HEK293 (cell line): ENCODE measurements around the gene ARPC4.

ENCODE experiments used
- CTCF ChIA-PET: fragments of 350-600 bp; formaldehyde crosslinking; extraction: SDS; loops from one replicate; lab custom pipeline; 2021; ENCODE audit warnings: antibody characterized with exemption; lab: Yijun Ruan, JAX
- POLR2A ChIA-PET: fragments of 300-600 bp; formaldehyde crosslinking; extraction: SDS; loops from one replicate; lab custom pipeline; 2020; ENCODE audit warnings: antibody characterized with exemption, inconsistent platforms; lab: Yijun Ruan, JAX
- H3K27ac ChIP-seq: fragments of 200-500 bp; sonication (Bioruptor generic); 2 replicates; pipeline ENCODE4 v1.5.1; 2014; ENCODE audit warnings: low read depth, low read length, control low read depth, inconsistent platforms; ENCODE audit errors: extremely low read depth
- H3K36me3 ChIP-seq, 2 experiments: fragments of 200-500 bp in 1 of 2; sonication (Bioruptor generic) in 1 of 2; 1 replicate in 1 of 2; 2 replicates in 1 of 2; pipeline ENCODE4 v1.5.1; 2014 to 2017; ENCODE audit warnings: inconsistent platforms in 2 of 2, low read length in 2 of 2; ENCODE audit not compliant: control insufficient read depth in 2 of 2, insufficient read depth in 1 of 2
- H3K4me1 ChIP-seq: fragments of 200-500 bp; sonication (Bioruptor generic); 2 replicates; pipeline ENCODE4 v1.5.1; 2014; ENCODE audit warnings: mild to moderate bottlenecking, low read length, inconsistent platforms; ENCODE audit not compliant: control insufficient read depth, insufficient read depth
- H3K4me3 ChIP-seq: 2 replicates; pipeline ENCODE4 v1.5.1; 2011; ENCODE audit warnings: low read depth, mild to moderate bottlenecking, control low read depth, low read length, moderate library complexity
- H3K9me3 ChIP-seq: fragments of 200-500 bp; sonication (Bioruptor generic); 2 replicates; pipeline ENCODE4 v1.5.1; 2014; ENCODE audit warnings: low read depth, low read length, inconsistent platforms; ENCODE audit not compliant: control insufficient read depth, insufficient read depth
- GLIS1 ChIP-seq: fragments of 450-650 bp; formaldehyde crosslinking; IDR thresholded peaks from 2 replicates; pipeline ENCODE4 v1.5.1; 2016; ENCODE audit warnings: missing biosample characterization, missing genetic modification characterization
- KLF1 ChIP-seq: fragments of 450-650 bp; formaldehyde crosslinking; IDR thresholded peaks from 2 replicates; pipeline ENCODE4 v1.5.1; 2016; ENCODE audit warnings: missing biosample characterization, missing genetic modification characterization
- MYNN ChIP-seq: fragments of 450-650 bp; formaldehyde crosslinking; IDR thresholded peaks from 2 replicates; pipeline ENCODE4 v1.5.1; 2016; ENCODE audit warnings: missing biosample characterization, missing genetic modification characterization, borderline replicate concordance
- SCRT1 ChIP-seq: fragments of 450-650 bp; formaldehyde crosslinking; IDR thresholded peaks from 2 replicates; pipeline ENCODE4 v1.5.1; 2016; ENCODE audit warnings: missing biosample characterization, missing genetic modification characterization, borderline replicate concordance
- SETDB1 ChIP-seq: IDR thresholded peaks from one replicate; pipeline ENCODE4 v1.6.1; 2017; ENCODE audit warnings: mild to moderate bottlenecking, low read length, moderate library complexity, mixed read lengths; ENCODE audit not compliant: insufficient read length
- YY1 ChIP-seq: fragments of 450-650 bp; formaldehyde crosslinking; IDR thresholded peaks from 2 replicates; pipeline ENCODE4 v1.5.1; 2018; ENCODE audit warnings: missing biosample characterization, missing genetic modification characterization
- ZBTB1 ChIP-seq: fragments of 450-650 bp; formaldehyde crosslinking; IDR thresholded peaks from 2 replicates; pipeline ENCODE4 v1.5.1; 2016; ENCODE audit warnings: missing biosample characterization, missing genetic modification characterization
- ZNF16 ChIP-seq: fragments of 450-650 bp; formaldehyde crosslinking; IDR thresholded peaks from 2 replicates; pipeline ENCODE4 v1.5.1; 2016; ENCODE audit warnings: low read depth, missing biosample characterization, missing genetic modification characterization
- ZNF23 ChIP-seq: fragments of 450-650 bp; formaldehyde crosslinking; IDR thresholded peaks from 2 replicates; pipeline ENCODE4 v1.5.1; 2016; ENCODE audit warnings: missing biosample characterization, missing genetic modification characterization, borderline replicate concordance
- ZNF292 ChIP-seq: fragments of 450-650 bp; formaldehyde crosslinking; IDR thresholded peaks from 2 replicates; pipeline ENCODE4 v1.5.1; 2016; ENCODE audit warnings: low read depth, missing biosample characterization, missing genetic modification characterization, borderline replicate concordance
- ZNF48 ChIP-seq: fragments of 450-650 bp; formaldehyde crosslinking; IDR thresholded peaks from 2 replicates; pipeline ENCODE4 v1.5.1; 2016; ENCODE audit warnings: missing biosample characterization, missing genetic modification characterization
- ZNF521 ChIP-seq: fragments of 450-650 bp; formaldehyde crosslinking; IDR thresholded peaks from 2 replicates; pipeline ENCODE4 v1.5.1; 2017; ENCODE audit warnings: missing biosample characterization, mild to moderate bottlenecking, missing genetic modification characterization
- ZNF544 ChIP-seq: fragments of 450-650 bp; formaldehyde crosslinking; IDR thresholded peaks from 2 replicates; pipeline ENCODE4 v1.5.0; 2017; ENCODE audit warnings: missing biosample characterization, missing genetic modification characterization
- ZNF664 ChIP-seq: fragments of 450-650 bp; formaldehyde crosslinking; IDR thresholded peaks from 2 replicates; pipeline ENCODE4 v1.5.1; 2016; ENCODE audit warnings: missing biosample characterization, missing genetic modification characterization
- ZNF670 ChIP-seq: fragments of 450-650 bp; formaldehyde crosslinking; IDR thresholded peaks from 2 replicates; pipeline ENCODE4 v1.5.1; 2016; ENCODE audit warnings: missing biosample characterization, missing genetic modification characterization, low read depth
- ZNF777 ChIP-seq: fragments of 450-650 bp; formaldehyde crosslinking; IDR thresholded peaks from 2 replicates; pipeline ENCODE4 v1.5.1; 2017; ENCODE audit warnings: missing biosample characterization, missing genetic modification characterization, borderline replicate concordance
- ZNF785 ChIP-seq: fragments of 450-650 bp; formaldehyde crosslinking; IDR thresholded peaks from 2 replicates; pipeline ENCODE4 v1.5.1; 2016; ENCODE audit warnings: missing biosample characterization, missing genetic modification characterization
- ZSCAN16 ChIP-seq: fragments of 450-650 bp; formaldehyde crosslinking; IDR thresholded peaks from 2 replicates; pipeline ENCODE4 v1.5.1; 2016; ENCODE audit warnings: missing biosample characterization, missing genetic modification characterization
- TF ChIP-seq, protein P1 (sequence below): fragments of 450-650 bp; formaldehyde crosslinking; IDR thresholded peaks from 2 replicates; pipeline ENCODE4 v1.5.1; 2016; ENCODE audit warnings: missing biosample characterization, missing genetic modification characterization
- TF ChIP-seq, protein P2 (sequence below): fragments of 450-650 bp; IDR thresholded peaks from 2 replicates; pipeline ENCODE4 v1.5.1; 2018; ENCODE audit warnings: missing biosample characterization, missing genetic modification characterization
- TF ChIP-seq, protein P3 (sequence below): fragments of 450-650 bp; formaldehyde crosslinking; IDR thresholded peaks from 2 replicates; pipeline ENCODE4 v1.5.1; 2016; ENCODE audit warnings: missing biosample characterization, missing genetic modification characterization, borderline replicate concordance
- TF ChIP-seq, protein P4 (sequence below): fragments of 450-650 bp; formaldehyde crosslinking; IDR thresholded peaks from 2 replicates; pipeline ENCODE4 v1.5.1; 2017; ENCODE audit warnings: missing biosample characterization, missing genetic modification characterization

The ARPC4 gene

DNA sequence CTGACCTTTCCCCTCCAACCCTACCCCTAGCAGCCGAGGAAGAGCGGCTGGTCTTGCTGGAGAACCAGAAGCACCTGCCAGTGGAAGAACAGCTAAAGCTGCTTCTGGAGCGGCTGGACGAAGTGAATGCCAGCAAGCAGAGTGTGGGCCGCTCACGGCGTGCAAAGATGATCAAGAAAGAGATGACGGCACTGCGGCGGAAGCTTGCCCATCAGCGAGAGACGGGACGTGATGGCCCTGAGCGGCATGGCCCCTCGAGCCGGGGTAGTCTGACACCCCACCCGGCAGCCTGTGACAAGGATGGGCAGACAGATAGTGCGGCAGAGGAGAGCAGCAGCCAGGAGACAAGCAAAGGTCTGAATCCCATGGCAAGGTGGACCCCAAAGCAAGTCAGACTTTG lies 49.3 kb upstream of the ARPC4 start (continued):
- TF ChIP-seq ZNF16 (tag by site-specific recombination), result no peak
- no peak for TF ChIP-seq GLIS1 (tag by site-specific recombination)

DNA sequence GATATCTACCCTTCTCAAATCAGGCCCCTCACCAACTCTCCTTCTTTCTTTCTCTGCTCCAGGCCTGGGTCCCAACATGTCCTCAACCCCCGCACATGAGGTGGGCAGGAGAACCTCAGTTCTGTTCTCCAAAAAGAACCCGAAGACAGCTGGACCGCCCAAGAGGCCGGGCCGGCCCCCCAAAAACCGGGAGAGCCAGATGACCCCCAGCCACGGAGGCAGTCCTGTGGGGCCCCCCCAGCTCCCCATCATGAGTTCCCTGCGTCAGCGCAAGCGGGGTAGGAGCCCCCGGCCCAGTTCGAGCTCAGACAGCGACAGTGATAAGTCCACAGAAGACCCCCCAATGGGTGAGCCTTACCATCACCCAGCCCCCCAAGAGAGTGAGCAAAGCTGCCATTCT lies 48.7 kb upstream of the ARPC4 start:
- no peak for TF ChIP-seq ZNF23 (tag by site-specific recombination)
- peaks cover 17 to 100% of the 10 kb centered on the region in 2 experiments for H3K36me3 ChIP-seq
- ChIA-PET CTCF (interaction anchor here (0.6 to 0.9 kb wide), 3 partner anchors 9 to 63 kb away, joined by 3 to 5 read pairs (median 3); no protein-coding TSS in a partner anchor), POLR2A (no interaction called here)
- no peak overlapping the region for H3K4me3 ChIP-seq
- H3K9me3 ChIP-seq, result no peaks in the 10 kb centered on the region
- H3K4me1 ChIP-seq, result no peaks in the 10 kb centered on the region
- no peak overlapping the region for H3K27ac ChIP-seq

DNA sequence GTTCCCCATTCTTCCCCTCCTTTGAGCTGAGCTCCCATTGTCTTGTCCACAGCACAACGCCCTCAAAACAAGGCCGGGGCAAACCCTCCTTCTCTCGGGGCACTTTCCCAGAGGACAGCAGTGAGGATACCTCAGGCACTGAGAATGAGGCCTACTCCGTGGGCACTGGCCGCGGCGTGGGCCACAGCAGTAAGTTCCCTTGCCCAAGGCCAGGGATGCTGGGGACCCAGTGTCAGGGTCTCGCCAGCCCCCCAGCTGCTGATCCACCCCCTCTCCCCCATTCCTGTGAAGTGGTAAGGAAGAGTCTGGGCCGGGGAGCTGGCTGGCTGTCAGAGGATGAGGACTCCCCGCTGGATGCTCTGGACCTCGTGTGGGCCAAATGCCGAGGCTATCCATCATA lies 47.4 kb upstream of the ARPC4 start:
- no peak overlapping the region for H3K4me3 ChIP-seq
- POLR2A ChIA-PET, result interaction anchor here (1.8 kb wide), 1 partner anchor 10 kb away, joined by 5 read pairs; no protein-coding TSS in a partner anchor
- TF ChIP-seq ZBTB1 (tag by site-specific recombination) (no peak), ZNF544 (no peak), ZNF785 (tag by site-specific recombination) (no peak), ZSCAN16 (tag by site-specific recombination) (no peak), MYNN (tag by site-specific recombination) (no peak), KLF1 (tag by site-specific recombination) (no peak), SETDB1 (no peak), YY1 (no peak), ZNF664 (no peak), ZNF48 (tag by site-specific recombination) (no peak), ZNF292 (tag by site-specific recombination) (no peak), SCRT1 (tag by site-specific recombination) (no peak), ZNF777 (tag by site-specific recombination) (no peak), ZNF670 (tag by site-specific recombination) (no peak), ZNF521 (no peak)
- TF ChIP-seq, protein P1, sequence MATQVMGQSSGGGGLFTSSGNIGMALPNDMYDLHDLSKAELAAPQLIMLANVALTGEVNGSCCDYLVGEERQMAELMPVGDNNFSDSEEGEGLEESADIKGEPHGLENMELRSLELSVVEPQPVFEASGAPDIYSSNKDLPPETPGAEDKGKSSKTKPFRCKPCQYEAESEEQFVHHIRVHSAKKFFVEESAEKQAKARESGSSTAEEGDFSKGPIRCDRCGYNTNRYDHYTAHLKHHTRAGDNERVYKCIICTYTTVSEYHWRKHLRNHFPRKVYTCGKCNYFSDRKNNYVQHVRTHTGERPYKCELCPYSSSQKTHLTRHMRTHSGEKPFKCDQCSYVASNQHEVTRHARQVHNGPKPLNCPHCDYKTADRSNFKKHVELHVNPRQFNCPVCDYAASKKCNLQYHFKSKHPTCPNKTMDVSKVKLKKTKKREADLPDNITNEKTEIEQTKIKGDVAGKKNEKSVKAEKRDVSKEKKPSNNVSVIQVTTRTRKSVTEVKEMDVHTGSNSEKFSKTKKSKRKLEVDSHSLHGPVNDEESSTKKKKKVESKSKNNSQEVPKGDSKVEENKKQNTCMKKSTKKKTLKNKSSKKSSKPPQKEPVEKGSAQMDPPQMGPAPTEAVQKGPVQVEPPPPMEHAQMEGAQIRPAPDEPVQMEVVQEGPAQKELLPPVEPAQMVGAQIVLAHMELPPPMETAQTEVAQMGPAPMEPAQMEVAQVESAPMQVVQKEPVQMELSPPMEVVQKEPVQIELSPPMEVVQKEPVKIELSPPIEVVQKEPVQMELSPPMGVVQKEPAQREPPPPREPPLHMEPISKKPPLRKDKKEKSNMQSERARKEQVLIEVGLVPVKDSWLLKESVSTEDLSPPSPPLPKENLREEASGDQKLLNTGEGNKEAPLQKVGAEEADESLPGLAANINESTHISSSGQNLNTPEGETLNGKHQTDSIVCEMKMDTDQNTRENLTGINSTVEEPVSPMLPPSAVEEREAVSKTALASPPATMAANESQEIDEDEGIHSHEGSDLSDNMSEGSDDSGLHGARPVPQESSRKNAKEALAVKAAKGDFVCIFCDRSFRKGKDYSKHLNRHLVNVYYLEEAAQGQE (tag by site-specific recombination), result no peak
- TF ChIP-seq, protein P2, sequence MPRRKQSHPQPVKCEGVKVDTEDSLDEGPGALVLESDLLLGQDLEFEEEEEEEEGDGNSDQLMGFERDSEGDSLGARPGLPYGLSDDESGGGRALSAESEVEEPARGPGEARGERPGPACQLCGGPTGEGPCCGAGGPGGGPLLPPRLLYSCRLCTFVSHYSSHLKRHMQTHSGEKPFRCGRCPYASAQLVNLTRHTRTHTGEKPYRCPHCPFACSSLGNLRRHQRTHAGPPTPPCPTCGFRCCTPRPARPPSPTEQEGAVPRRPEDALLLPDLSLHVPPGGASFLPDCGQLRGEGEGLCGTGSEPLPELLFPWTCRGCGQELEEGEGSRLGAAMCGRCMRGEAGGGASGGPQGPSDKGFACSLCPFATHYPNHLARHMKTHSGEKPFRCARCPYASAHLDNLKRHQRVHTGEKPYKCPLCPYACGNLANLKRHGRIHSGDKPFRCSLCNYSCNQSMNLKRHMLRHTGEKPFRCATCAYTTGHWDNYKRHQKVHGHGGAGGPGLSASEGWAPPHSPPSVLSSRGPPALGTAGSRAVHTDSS (tag by site-specific recombination), result no peak
- TF ChIP-seq, protein P3, sequence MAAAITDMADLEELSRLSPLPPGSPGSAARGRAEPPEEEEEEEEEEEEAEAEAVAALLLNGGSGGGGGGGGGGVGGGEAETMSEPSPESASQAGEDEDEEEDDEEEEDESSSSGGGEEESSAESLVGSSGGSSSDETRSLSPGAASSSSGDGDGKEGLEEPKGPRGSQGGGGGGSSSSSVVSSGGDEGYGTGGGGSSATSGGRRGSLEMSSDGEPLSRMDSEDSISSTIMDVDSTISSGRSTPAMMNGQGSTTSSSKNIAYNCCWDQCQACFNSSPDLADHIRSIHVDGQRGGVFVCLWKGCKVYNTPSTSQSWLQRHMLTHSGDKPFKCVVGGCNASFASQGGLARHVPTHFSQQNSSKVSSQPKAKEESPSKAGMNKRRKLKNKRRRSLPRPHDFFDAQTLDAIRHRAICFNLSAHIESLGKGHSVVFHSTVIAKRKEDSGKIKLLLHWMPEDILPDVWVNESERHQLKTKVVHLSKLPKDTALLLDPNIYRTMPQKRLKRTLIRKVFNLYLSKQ (tag by site-specific recombination), result no peak
- TF ChIP-seq, protein P4, sequence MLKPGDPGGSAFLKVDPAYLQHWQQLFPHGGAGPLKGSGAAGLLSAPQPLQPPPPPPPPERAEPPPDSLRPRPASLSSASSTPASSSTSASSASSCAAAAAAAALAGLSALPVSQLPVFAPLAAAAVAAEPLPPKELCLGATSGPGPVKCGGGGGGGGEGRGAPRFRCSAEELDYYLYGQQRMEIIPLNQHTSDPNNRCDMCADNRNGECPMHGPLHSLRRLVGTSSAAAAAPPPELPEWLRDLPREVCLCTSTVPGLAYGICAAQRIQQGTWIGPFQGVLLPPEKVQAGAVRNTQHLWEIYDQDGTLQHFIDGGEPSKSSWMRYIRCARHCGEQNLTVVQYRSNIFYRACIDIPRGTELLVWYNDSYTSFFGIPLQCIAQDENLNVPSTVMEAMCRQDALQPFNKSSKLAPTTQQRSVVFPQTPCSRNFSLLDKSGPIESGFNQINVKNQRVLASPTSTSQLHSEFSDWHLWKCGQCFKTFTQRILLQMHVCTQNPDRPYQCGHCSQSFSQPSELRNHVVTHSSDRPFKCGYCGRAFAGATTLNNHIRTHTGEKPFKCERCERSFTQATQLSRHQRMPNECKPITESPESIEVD, result no peak
- CTCF ChIA-PET, result no interaction called here
- H3K9me3 ChIP-seq, result no peaks in the 10 kb centered on the region
- H3K4me1 ChIP-seq, result 0 out of 2 replicates have a peak, but pooled peaks cover 2% of the 10 kb centered on the region
- peaks cover 10 to 87% of the 10 kb centered on the region in 2 experiments for H3K36me3 ChIP-seq
- no peak overlapping the region for H3K27ac ChIP-seq
